Measurements from ENCODE around the gene TAS1R3.

Gene TAS1R3

DNA sequence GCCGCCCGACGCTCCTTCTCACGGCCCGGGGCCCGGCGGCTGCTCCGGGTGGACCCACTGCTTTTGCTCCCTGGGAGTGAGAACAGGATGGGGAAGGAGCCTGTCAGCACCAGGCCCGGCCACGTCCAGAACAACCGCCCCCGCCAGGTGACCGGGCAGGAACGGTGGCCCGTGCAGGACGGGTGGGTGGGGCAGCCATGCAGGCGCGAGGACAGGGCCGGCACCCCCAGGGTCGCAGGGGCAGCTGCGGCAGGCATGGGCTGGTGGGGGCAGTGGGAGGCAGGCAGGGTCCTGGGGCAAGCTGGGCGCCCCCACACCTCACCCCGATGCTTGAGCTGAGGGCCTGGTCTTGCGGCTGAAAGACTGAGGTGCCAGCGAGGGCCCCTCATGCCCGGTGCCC lies 5.4 kb downstream of the TAS1R3 start:
- H3K79me2 ChIP-seq (ENCODE audit: control insufficient read depth, low read length) = no peaks in the 10 kb centered on the region
- no peak overlapping the region for H3K4me2 ChIP-seq (ENCODE audit: low read length)
- no peak for TF ChIP-seq EZH2phosphoT487 (IDR thresholded peaks at IDR 0.05; ENCODE audit: borderline replicate concordance, low read length)
- TF ChIP-seq, protein P1, sequence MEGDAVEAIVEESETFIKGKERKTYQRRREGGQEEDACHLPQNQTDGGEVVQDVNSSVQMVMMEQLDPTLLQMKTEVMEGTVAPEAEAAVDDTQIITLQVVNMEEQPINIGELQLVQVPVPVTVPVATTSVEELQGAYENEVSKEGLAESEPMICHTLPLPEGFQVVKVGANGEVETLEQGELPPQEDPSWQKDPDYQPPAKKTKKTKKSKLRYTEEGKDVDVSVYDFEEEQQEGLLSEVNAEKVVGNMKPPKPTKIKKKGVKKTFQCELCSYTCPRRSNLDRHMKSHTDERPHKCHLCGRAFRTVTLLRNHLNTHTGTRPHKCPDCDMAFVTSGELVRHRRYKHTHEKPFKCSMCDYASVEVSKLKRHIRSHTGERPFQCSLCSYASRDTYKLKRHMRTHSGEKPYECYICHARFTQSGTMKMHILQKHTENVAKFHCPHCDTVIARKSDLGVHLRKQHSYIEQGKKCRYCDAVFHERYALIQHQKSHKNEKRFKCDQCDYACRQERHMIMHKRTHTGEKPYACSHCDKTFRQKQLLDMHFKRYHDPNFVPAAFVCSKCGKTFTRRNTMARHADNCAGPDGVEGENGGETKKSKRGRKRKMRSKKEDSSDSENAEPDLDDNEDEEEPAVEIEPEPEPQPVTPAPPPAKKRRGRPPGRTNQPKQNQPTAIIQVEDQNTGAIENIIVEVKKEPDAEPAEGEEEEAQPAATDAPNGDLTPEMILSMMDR (IDR thresholded peaks at IDR 0.05; ENCODE audit: low read depth, low read length, poor library complexity, severe bottlenecking) = no peak
- no peak overlapping the region for H3K27ac ChIP-seq (ENCODE audit: low read depth, low read length)
- H4K20me1 ChIP-seq (ENCODE audit: control insufficient read depth, insufficient read depth, low read depth, low read length) = peaks cover 5% of the 10 kb centered on the region; the same call in 1 of the 2 replicates
- peaks cover 23% of the 10 kb centered on the region for H3K36me3 ChIP-seq (ENCODE audit: control insufficient read depth, low read length)
- no peaks in the 10 kb centered on the region for H3K4me1 ChIP-seq (ENCODE audit: control insufficient read depth, low read length)
- H3K27me3 ChIP-seq (ENCODE audit: control insufficient read depth, low read length) = no peaks in the 10 kb centered on the region
- no peak overlapping the region for H3K4me3 ChIP-seq (ENCODE audit: low read length)
- no peaks in the 10 kb centered on the region for H3F3A ChIP-seq (ENCODE audit: control insufficient read depth, insufficient read depth)
- peaks cover 4% of the 10 kb centered on the region; the same call in 1 of the 2 replicates for H3K9me3 ChIP-seq (ENCODE audit: control insufficient read depth, insufficient read depth, low read length)
- no peaks in the 10 kb centered on the region for H3K9me2 ChIP-seq (replicated peaks; ENCODE audit: control insufficient read depth, low read length)

DNA sequence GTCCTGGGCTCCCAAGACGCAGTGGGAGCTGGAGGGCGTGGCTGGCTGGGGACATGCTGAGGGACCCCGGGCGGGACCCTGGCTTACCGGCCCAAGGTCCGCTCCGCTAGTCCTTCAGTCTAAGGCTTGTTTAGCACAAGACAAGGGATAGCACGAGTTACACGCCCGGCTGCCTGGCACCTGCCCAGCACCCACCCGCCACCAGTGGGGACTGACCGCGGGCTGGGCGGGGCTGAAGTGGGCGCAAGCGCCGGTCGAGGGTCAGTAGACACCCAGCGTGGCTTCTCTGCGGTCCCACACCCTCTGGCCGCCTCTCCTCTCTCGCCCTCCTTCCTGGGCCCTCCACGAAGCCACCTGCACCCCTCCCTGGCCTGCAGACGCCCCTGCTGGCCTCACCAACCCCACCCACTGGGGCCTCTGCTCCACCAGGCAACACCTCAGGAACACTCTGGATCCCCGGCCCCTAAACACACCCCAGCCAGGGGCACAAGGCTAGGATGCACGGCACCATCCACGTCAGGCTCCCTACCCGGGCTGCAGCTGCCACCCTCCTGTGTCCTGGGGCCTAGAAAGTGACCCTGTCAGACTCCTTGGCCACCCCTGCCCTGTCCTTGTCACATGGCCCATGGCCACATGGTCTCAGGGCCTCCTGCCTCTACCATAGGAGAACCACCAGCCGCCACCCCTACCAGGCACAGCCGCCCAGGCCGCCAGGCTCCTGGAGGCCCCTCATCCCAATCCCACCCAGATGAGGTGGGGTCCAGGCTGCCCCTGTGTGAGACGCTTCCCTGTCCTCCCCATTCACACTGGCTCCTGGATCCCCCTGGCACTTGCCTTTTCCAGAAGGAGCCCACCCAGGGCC lies 6.1 kb downstream of the TAS1R3 start:
- Histone ChIP-seq H3K9me3 (ENCODE audit: control insufficient read depth, insufficient read depth, low read length) (peaks cover 5% of the 10 kb centered on the region; the same call in 1 of the 2 replicates), H3K4me3 (ENCODE audit: low read length) (no peak overlapping the region), H3F3A (ENCODE audit: control insufficient read depth, insufficient read depth) (no peaks in the 10 kb centered on the region), H3K27me3 (ENCODE audit: control insufficient read depth, low read length) (no peaks in the 10 kb centered on the region), H3K4me2 (ENCODE audit: low read length) (no peak overlapping the region), H3K36me3 (ENCODE audit: control insufficient read depth, low read length) (peaks cover 27% of the 10 kb centered on the region), H3K79me2 (ENCODE audit: control insufficient read depth, low read length) (no peaks in the 10 kb centered on the region), H4K20me1 (ENCODE audit: control insufficient read depth, insufficient read depth, low read depth, low read length) (peaks cover 5% of the 10 kb centered on the region; the same call in 1 of the 2 replicates), H3K4me1 (ENCODE audit: control insufficient read depth, low read length) (no peaks in the 10 kb centered on the region), H3K9me2 (replicated peaks; ENCODE audit: control insufficient read depth, low read length) (no peaks in the 10 kb centered on the region), H3K27ac (ENCODE audit: low read depth, low read length) (no peak overlapping the region)
- no peak for TF ChIP-seq EZH2phosphoT487 (IDR thresholded peaks at IDR 0.05; ENCODE audit: borderline replicate concordance, low read length)
- TF ChIP-seq, protein P1 (IDR thresholded peaks at IDR 0.05; ENCODE audit: low read depth, low read length, poor library complexity, severe bottlenecking) = no peak

DNA sequence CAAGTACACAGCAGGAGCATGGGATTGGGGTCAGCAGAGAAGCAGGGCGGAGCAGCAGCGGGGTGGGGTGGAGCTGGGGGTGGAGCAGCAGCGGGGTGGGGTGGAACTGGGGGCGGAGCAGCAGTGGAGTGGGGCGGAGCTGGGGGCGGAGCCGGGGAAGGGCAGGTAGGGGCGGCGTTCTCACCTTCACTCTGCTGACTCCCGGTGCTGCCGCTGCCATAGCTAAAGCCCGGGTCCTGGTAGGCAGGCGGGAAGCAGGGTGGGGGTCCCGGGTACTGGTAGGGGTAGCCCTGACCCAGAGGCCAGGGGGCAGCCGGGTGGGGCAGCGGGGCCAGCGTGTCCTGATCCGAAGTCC lies 6.7 kb downstream of the TAS1R3 start:
- peaks cover 5% of the 10 kb centered on the region; the same call in 1 of the 2 replicates for H4K20me1 ChIP-seq (ENCODE audit: control insufficient read depth, insufficient read depth, low read depth, low read length)
- peaks cover 29% of the 10 kb centered on the region for H3K36me3 ChIP-seq (ENCODE audit: control insufficient read depth, low read length)
- H3K4me2 ChIP-seq (ENCODE audit: low read length) = no peak overlapping the region
- no peaks in the 10 kb centered on the region for H3F3A ChIP-seq (ENCODE audit: control insufficient read depth, insufficient read depth)
- H3K4me1 ChIP-seq (ENCODE audit: control insufficient read depth, low read length) = no peaks in the 10 kb centered on the region
- H3K9me3 ChIP-seq (ENCODE audit: control insufficient read depth, insufficient read depth, low read length) = peaks cover 5% of the 10 kb centered on the region; the same call in 1 of the 2 replicates
- no peak overlapping the region for H3K4me3 ChIP-seq (ENCODE audit: low read length)
- H3K9me2 ChIP-seq (replicated peaks; ENCODE audit: control insufficient read depth, low read length) = no peaks in the 10 kb centered on the region
- H3K27ac ChIP-seq (ENCODE audit: low read depth, low read length) = no peak overlapping the region
- TF ChIP-seq EZH2phosphoT487 (IDR thresholded peaks at IDR 0.05; ENCODE audit: borderline replicate concordance, low read length) = no peak
- TF ChIP-seq, protein P1 (IDR thresholded peaks at IDR 0.05; ENCODE audit: low read depth, low read length, poor library complexity, severe bottlenecking) = no peak
- no peaks in the 10 kb centered on the region for H3K79me2 ChIP-seq (ENCODE audit: control insufficient read depth, low read length)
- no peaks in the 10 kb centered on the region for H3K27me3 ChIP-seq (ENCODE audit: control insufficient read depth, low read length)

Measured in DOHH2 (cell line).